Measurements from ENCODE around the gene SCAMP3. TPM values are rescaled to one million over a fixed set of nuclear protein-coding genes. Genes with fewer than 3 reads are reported as not detected.

SCAMP3 gene
- total RNA-seq, 6 experiments from 2014 or later: 125 to 150 (median 135) TPM

DNA sequence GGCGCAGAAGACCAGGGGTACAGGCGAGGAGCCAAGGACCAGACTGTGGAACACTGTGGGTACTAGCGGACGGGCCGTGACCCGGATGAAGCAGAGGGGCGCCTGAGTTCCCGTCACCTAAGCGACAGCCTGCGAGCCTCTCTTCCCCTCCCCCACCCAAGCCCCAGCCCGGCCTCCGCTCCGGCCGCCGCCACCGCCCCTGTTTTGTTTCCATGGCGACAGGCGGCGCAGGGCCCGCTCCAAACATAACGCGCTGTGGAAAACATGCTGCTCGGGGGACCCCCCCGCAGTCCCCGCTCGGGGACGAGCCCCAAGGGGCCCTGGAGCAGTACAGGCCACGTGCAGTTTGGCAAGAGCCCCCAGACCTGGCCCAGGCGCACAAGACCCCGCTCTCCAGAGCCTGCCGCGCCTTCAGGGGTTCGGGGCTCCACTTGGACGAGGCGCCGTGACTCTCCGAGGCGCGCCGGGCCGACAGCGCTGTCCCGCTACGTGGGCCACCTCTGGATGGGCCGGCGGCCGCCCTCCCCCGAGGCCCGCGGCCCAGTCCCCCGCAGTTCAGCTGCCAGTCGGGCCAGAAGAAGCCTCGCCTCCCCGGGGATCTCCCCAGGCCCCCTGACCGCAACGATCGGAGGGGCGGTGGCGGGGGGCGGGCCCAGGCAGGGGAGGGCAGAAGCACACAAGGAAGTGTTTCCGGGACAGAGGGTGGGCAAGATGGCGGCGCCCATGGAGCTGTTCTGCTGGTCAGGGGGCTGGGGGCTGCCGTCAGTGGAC lies 53.4 kb downstream of the SCAMP3 start, which contains the start of gene MTX1:
Gene MTX1, plus strand, starts transcription at position 155 of the 771 bp plus-strand sequence. Its CDS starts 110 bp downstream, at position 265.
- H3K4me1 Mint-ChIP-seq (ENCODE audit: low read depth): peaks cover 35% of the 10 kb centered on the region
- peak; percentile 80 for DNase-seq
- H3K27ac Mint-ChIP-seq: peak within 1 kb of the TSS; percentile 99
- H3K36me3 Mint-ChIP-seq (ENCODE audit: low read depth): peaks cover 5% of the 10 kb centered on the region; the same call in 1 of the 2 replicates
- peak within 1 kb of the TSS; percentile 94 for H3K4me3 Mint-ChIP-seq
- TF ChIP-seq, protein P1, sequence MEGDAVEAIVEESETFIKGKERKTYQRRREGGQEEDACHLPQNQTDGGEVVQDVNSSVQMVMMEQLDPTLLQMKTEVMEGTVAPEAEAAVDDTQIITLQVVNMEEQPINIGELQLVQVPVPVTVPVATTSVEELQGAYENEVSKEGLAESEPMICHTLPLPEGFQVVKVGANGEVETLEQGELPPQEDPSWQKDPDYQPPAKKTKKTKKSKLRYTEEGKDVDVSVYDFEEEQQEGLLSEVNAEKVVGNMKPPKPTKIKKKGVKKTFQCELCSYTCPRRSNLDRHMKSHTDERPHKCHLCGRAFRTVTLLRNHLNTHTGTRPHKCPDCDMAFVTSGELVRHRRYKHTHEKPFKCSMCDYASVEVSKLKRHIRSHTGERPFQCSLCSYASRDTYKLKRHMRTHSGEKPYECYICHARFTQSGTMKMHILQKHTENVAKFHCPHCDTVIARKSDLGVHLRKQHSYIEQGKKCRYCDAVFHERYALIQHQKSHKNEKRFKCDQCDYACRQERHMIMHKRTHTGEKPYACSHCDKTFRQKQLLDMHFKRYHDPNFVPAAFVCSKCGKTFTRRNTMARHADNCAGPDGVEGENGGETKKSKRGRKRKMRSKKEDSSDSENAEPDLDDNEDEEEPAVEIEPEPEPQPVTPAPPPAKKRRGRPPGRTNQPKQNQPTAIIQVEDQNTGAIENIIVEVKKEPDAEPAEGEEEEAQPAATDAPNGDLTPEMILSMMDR (IDR thresholded peaks at IDR 0.05): 0 out of 2 replicates have a peak, but pooled peaks have one; percentile 16
- no peaks in the 10 kb centered on the region; the same call in 1 of the 2 replicates for H3K27me3 Mint-ChIP-seq (ENCODE audit: insufficient read depth)
- H3K9me3 Mint-ChIP-seq: no peaks in the 10 kb centered on the region

GRCh38 chr1:155207806-155208540 lies 54.2 kb downstream of the SCAMP3 start, which contains the start of gene THBS3:
Gene THBS3 (minus strand): TSS chr1:155207897. CDS start chr1:155207876, 21 bp downstream.
- Mint-ChIP-seq H3K4me3 (peak within 1 kb of the TSS; percentile 94), H3K9me3 (no peaks in the 10 kb centered on the region), H3K4me1 (ENCODE audit: low read depth) (peaks cover 35% of the 10 kb centered on the region), H3K27ac (peak within 1 kb of the TSS; percentile 99), H3K36me3 (ENCODE audit: low read depth) (peaks cover 5% of the 10 kb centered on the region), H3K27me3 (ENCODE audit: insufficient read depth) (no peaks in the 10 kb centered on the region; the same call in 1 of the 2 replicates)
- TF ChIP-seq, protein P1 (IDR thresholded peaks at IDR 0.05): no peak
- no peak for DNase-seq

DNA sequence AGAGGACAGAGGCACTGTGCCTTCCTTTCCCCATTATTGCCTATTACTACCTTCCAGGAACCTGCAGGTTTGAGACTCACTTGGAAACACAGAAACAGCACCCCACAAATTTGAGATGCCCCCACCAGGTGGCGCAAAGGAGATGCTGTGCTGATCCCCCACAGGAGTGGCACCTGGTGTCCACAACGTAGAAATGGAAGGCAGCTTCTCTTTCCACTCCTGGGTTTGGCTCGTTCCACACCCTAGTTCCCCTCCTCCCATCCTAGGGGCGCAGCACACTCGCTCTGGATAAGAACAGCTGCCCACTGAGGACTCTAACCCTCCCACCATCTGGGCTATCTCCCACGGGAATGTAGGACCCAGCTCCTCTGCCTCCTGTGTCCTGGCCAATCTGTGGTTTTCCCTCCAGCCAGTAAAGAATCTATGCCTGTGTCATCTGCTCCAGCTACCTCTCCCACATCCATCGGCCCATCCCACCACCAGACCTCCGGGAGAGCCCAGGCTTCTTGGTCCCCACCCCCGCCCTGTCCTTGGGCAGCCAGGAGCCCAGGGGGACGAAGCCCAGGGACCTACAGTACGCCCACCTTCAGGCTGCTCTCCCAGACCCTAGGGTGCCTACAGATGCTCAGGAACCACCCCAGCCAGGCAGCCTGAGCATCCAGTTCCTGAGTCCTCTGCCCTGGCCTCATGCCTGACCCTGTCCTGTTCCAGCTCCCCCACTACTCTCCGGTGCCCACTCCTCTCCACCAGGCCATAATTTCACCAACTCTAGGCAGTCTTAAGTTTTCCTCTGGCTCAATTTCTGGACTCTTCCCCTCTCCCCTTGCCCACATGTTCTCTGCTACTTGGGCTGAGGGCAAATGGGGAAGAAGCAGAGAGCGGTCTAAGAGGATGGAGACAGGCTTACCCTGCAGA lies 55.0 kb downstream of the SCAMP3 start:
- H3K4me3 Mint-ChIP-seq: peak overlapping the region; percentile 94
- H3K36me3 Mint-ChIP-seq (ENCODE audit: low read depth): peaks cover 5% of the 10 kb centered on the region
- H3K27ac Mint-ChIP-seq: peak overlapping the region; percentile 99
- H3K4me1 Mint-ChIP-seq (ENCODE audit: low read depth): peaks cover 35% of the 10 kb centered on the region
- TF ChIP-seq, protein P1 (IDR thresholded peaks at IDR 0.05): peak; percentile 94
- H3K27me3 Mint-ChIP-seq (ENCODE audit: insufficient read depth): no peaks in the 10 kb centered on the region; the same call in 1 of the 2 replicates
- no peaks in the 10 kb centered on the region for H3K9me3 Mint-ChIP-seq
- DNase-seq: peak; percentile 78

Other genes with a start within 250 kb of the SCAMP3 start
- under 1 TPM in 2 of 6 experiments, not detected in 4; 0.08 to 0.14 TPM for gene DCST2, start 228.6 kb downstream of the SCAMP3 start, total RNA-seq (2021; fragmentation: NEBNext Ultra II Directional; extraction: Animal tissue kit (Norgen Biotek cat#: 25700))
- not detected for gene DCST1, start 228.5 kb downstream of the SCAMP3 start, total RNA-seq (2021; fragmentation: NEBNext Ultra II Directional; extraction: Animal tissue kit (Norgen Biotek cat#: 25700))
- gene ADAM15, start 211.0 kb downstream of the SCAMP3 start, total RNA-seq (2021; fragmentation: NEBNext Ultra II Directional; extraction: Animal tissue kit (Norgen Biotek cat#: 25700)): 10 to 100 TPM; 51.1 to 66.9 (median 63.7) TPM
- 1 to 10 TPM; 3.6 to 5.6 (median 4.8) TPM for gene EFNA4, start 198.6 kb downstream of the SCAMP3 start, total RNA-seq (2021; fragmentation: NEBNext Ultra II Directional; extraction: Animal tissue kit (Norgen Biotek cat#: 25700))
- under 1 TPM; 0.25 to 0.87 (median 0.55) TPM for gene EFNA3, start 183.5 kb downstream of the SCAMP3 start, total RNA-seq (2021; fragmentation: NEBNext Ultra II Directional; extraction: Animal tissue kit (Norgen Biotek cat#: 25700))
- gene EFNA1, start 134.5 kb downstream of the SCAMP3 start, total RNA-seq (2021; fragmentation: NEBNext Ultra II Directional; extraction: Animal tissue kit (Norgen Biotek cat#: 25700)): under 1 TPM in 1 of 6 experiments, not detected in 5; 0.19 TPM
- gene SLC50A1, start 126.5 kb downstream of the SCAMP3 start, total RNA-seq (2021; fragmentation: NEBNext Ultra II Directional; extraction: Animal tissue kit (Norgen Biotek cat#: 25700)): 10 to 100 TPM; 23.5 to 36.4 (median 29.5) TPM
- gene DPM3, start 121.8 kb downstream of the SCAMP3 start, total RNA-seq (2021; fragmentation: NEBNext Ultra II Directional; extraction: Animal tissue kit (Norgen Biotek cat#: 25700)): 100 to 1,000 TPM in 1 of 6 experiments, 10 to 100 TPM in 5; 66.2 to 110 (median 86.2) TPM
- 100 to 1,000 TPM; 231 to 351 (median 285) TPM for gene KRTCAP2, start 89.1 kb downstream of the SCAMP3 start, total RNA-seq (2021; fragmentation: NEBNext Ultra II Directional; extraction: Animal tissue kit (Norgen Biotek cat#: 25700))
- gene TRIM46, start 88.5 kb downstream of the SCAMP3 start, total RNA-seq (2021; fragmentation: NEBNext Ultra II Directional; extraction: Animal tissue kit (Norgen Biotek cat#: 25700)): 1 to 10 TPM; 5.1 to 7.1 (median 6.1) TPM
- 10 to 100 TPM; 13.9 to 20.3 (median 16.9) TPM for gene THBS3, start 54.5 kb downstream of the SCAMP3 start, total RNA-seq (2021; fragmentation: NEBNext Ultra II Directional; extraction: Animal tissue kit (Norgen Biotek cat#: 25700))
- gene MTX1, start 53.7 kb downstream of the SCAMP3 start, total RNA-seq (2021; fragmentation: NEBNext Ultra II Directional; extraction: Animal tissue kit (Norgen Biotek cat#: 25700)): 10 to 100 TPM; 49.8 to 55.4 (median 51.5) TPM
- gene ENTREP3, start 6.9 kb downstream of the SCAMP3 start, total RNA-seq (2021; fragmentation: NEBNext Ultra II Directional; extraction: Animal tissue kit (Norgen Biotek cat#: 25700)): 10 to 100 TPM; 53.6 to 81.3 (median 58.8) TPM
- gene CLK2, start 11.1 kb upstream of the SCAMP3 start, total RNA-seq (2021; fragmentation: NEBNext Ultra II Directional; extraction: Animal tissue kit (Norgen Biotek cat#: 25700)): 10 to 100 TPM; 24.8 to 32.8 (median 30.0) TPM
- gene HCN3, start 15.1 kb upstream of the SCAMP3 start, total RNA-seq (2021; fragmentation: NEBNext Ultra II Directional; extraction: Animal tissue kit (Norgen Biotek cat#: 25700)): 1 to 10 TPM; 1.3 to 1.6 (median 1.5) TPM
- gene PKLR, start 39.1 kb upstream of the SCAMP3 start, total RNA-seq (2021; fragmentation: NEBNext Ultra II Directional; extraction: Animal tissue kit (Norgen Biotek cat#: 25700)): not detected
- gene FDPS, start 46.5 kb upstream of the SCAMP3 start, total RNA-seq (2021; fragmentation: NEBNext Ultra II Directional; extraction: Animal tissue kit (Norgen Biotek cat#: 25700)): 100 to 1,000 TPM; 117 to 147 (median 127) TPM
- 10 to 100 TPM; 26.6 to 36.0 (median 32.9) TPM for gene RUSC1, start 58.5 kb upstream of the SCAMP3 start, total RNA-seq (2021; fragmentation: NEBNext Ultra II Directional; extraction: Animal tissue kit (Norgen Biotek cat#: 25700))